ENCODE results near the gene FOXI1.

DNA sequence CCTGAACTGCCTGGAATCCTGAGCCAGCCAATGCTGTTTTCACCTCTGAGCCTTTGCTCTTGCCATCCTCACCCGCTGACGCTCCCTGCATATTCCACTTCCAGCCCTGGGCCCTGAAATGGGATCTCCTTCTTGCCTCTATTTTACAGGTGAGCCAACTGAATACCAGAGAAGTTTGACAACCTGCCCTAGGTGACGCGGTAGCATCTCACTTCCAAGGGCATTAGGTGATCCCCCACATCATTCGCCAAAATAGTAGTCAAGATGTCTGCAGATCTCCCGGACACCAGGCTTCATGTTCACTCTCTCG, 43.5 kb downstream of the FOXI1 start:
- TF ChIP-seq, protein P1, sequence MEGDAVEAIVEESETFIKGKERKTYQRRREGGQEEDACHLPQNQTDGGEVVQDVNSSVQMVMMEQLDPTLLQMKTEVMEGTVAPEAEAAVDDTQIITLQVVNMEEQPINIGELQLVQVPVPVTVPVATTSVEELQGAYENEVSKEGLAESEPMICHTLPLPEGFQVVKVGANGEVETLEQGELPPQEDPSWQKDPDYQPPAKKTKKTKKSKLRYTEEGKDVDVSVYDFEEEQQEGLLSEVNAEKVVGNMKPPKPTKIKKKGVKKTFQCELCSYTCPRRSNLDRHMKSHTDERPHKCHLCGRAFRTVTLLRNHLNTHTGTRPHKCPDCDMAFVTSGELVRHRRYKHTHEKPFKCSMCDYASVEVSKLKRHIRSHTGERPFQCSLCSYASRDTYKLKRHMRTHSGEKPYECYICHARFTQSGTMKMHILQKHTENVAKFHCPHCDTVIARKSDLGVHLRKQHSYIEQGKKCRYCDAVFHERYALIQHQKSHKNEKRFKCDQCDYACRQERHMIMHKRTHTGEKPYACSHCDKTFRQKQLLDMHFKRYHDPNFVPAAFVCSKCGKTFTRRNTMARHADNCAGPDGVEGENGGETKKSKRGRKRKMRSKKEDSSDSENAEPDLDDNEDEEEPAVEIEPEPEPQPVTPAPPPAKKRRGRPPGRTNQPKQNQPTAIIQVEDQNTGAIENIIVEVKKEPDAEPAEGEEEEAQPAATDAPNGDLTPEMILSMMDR (IDR thresholded peaks at IDR 0.05; ENCODE audit: poor library complexity), result no peak
- no peak for TF ChIP-seq EZH2 (IDR thresholded peaks at IDR 0.05; ENCODE audit: borderline replicate concordance)

Measured in hepatocyte (in vitro differentiated cells).